ENCODE measurements around the gene SAMD4B.
"Not testable (repeated sequence)": the region's sequence is repeated elsewhere in the genome, so short reads cannot be mapped to it uniquely, and the experiment has no call there.

The SAMD4B gene

GRCh38 chr19:39370735-39371134 lies 28.5 kb downstream of the SAMD4B start:
- DNase-seq (ENCODE audit: low read depth), result no peak

GRCh38 chr19:39372047-39372802 lies 30.0 kb downstream of the SAMD4B start:
- peak; percentile 68 for DNase-seq (ENCODE audit: low read depth)

GRCh38 chr19:39372941-39373340 lies 30.7 kb downstream of the SAMD4B start:
- no peak for DNase-seq (ENCODE audit: low read depth)

- DNase-seq (ENCODE audit: low read depth), result no peak
Observed at GRCh38 chr19:39375929-39376328, 33.7 kb downstream of the SAMD4B start.

- no peak for DNase-seq (ENCODE audit: low read depth)
Observed at GRCh38 chr19:39377373-39378362, 35.4 kb downstream of the SAMD4B start.

- DNase-seq (ENCODE audit: low read depth), result not testable (repeated sequence)
Observed at GRCh38 chr19:39379366-39379765, 37.1 kb downstream of the SAMD4B start.

- DNase-seq (ENCODE audit: low read depth), result no peak
Observed at GRCh38 chr19:39379865-39380396, 37.7 kb downstream of the SAMD4B start.

GRCh38 chr19:39380521-39381502 lies 38.6 kb downstream of the SAMD4B start:
- no peak for DNase-seq (ENCODE audit: low read depth)

- no peak for DNase-seq (ENCODE audit: low read depth)
Observed at GRCh38 chr19:39381910-39382611, 39.8 kb downstream of the SAMD4B start.

GRCh38 chr19:39382991-39383828 lies 41.0 kb downstream of the SAMD4B start:
- DNase-seq (ENCODE audit: low read depth), result no peak

- no peak for DNase-seq (ENCODE audit: low read depth)
Observed at GRCh38 chr19:39384839-39385568, 42.8 kb downstream of the SAMD4B start.

GRCh38 chr19:39385629-39386411 lies 43.6 kb downstream of the SAMD4B start:
- DNase-seq (ENCODE audit: low read depth), result no peak

GRCh38 chr19:39386557-39386956 lies 44.3 kb downstream of the SAMD4B start:
- no peak for DNase-seq (ENCODE audit: low read depth)

GRCh38 chr19:39388657-39389056 lies 46.4 kb downstream of the SAMD4B start:
- no peak for DNase-seq (ENCODE audit: low read depth)

- no peak for DNase-seq (ENCODE audit: low read depth)
Observed at GRCh38 chr19:39389631-39390414, 47.6 kb downstream of the SAMD4B start.

GRCh38 chr19:39390451-39390750 lies 48.2 kb downstream of the SAMD4B start:
- DNase-seq (ENCODE audit: low read depth), result no peak

- peak; percentile 99 for DNase-seq (ENCODE audit: low read depth)
Observed at GRCh38 chr19:39390751-39391437, 48.7 kb downstream of the SAMD4B start, which contains the start of the genes MED29 and PAF1. Gene MED29 (plus strand): TSS chr19:39391378. CDS start chr19:39391423, 45 bp downstream. Gene PAF1 (minus strand): TSS chr19:39391106. CDS start chr19:39390864, 242 bp downstream.
